Neural progenitor cell (in vitro differentiated cells): ENCODE results near the gene DNAJC15. TPM values are rescaled to one million over a fixed set of nuclear protein-coding genes. Genes with fewer than 3 reads are reported as not detected.

Source experiments
- DNase-seq: peaks from one replicate; pipeline ENCODE4 v3.0.0-alpha.2; 2016; ENCODE audit warnings: low spot score
- H2AFZ ChIP-seq: fragments of 200-600 bp; sonication (generic); replicated peaks from 2 replicates; pipeline ENCODE4 v1.6.1; 2016; ENCODE audit warnings: antibody characterized with exemption
- H3F3A ChIP-seq: fragments of 200-600 bp; sonication (generic); 2 replicates; pipeline ENCODE4 v1.6.1; 2016; ENCODE audit warnings: antibody characterized with exemption, low read depth
- H3K27ac ChIP-seq: fragments of 200-600 bp; sonication (generic); 2 replicates; pipeline ENCODE4 v1.5.1; 2016; ENCODE audit warnings: mild to moderate bottlenecking
- H3K27me3 ChIP-seq: fragments of 200-600 bp; sonication (generic); 2 replicates; pipeline ENCODE4 v1.6.1; 2016; ENCODE audit warnings: mild to moderate bottlenecking, moderate library complexity
- H3K36me3 ChIP-seq: fragments of 200-600 bp; sonication (generic); 2 replicates; pipeline ENCODE4 v1.5.1; 2016
- H3K4me1 ChIP-seq: fragments of 200-600 bp; sonication (generic); 2 replicates; pipeline ENCODE4 v1.6.1; 2016; ENCODE audit warnings: mixed run types
- H3K4me2 ChIP-seq: fragments of 200-600 bp; sonication (generic); 2 replicates; pipeline ENCODE4 v1.6.1; 2016
- H3K4me3 ChIP-seq: fragments of 200-600 bp; sonication (generic); 2 replicates; pipeline ENCODE4 v1.5.1; 2016
- H3K79me2 ChIP-seq: fragments of 200-600 bp; sonication (generic); 2 replicates; pipeline ENCODE4 v1.6.1; 2016; ENCODE audit warnings: low read depth
- H3K9ac ChIP-seq: fragments of 200-600 bp; sonication (generic); 2 replicates; pipeline ENCODE4 v1.6.1; 2016
- H3K9me3 ChIP-seq: fragments of 200-600 bp; sonication (generic); 2 replicates; pipeline ENCODE4 v1.5.1; 2016; ENCODE audit warnings: low read depth
- H4K20me1 ChIP-seq: fragments of 200-600 bp; sonication (generic); 2 replicates; pipeline ENCODE4 v1.6.1; 2016; ENCODE audit warnings: low read depth
- H3K27ac Mint-ChIP-seq: 3 replicates; pipeline ENCODE4 v1.8.0; 2021; ENCODE audit warnings: mixed read lengths
- H3K27me3 Mint-ChIP-seq: 2 replicates; pipeline ENCODE4 v1.8.0; 2022; ENCODE audit warnings: low read depth, mild to moderate bottlenecking, inconsistent platforms, moderate library complexity, mixed read lengths; ENCODE audit not compliant: insufficient read depth
- H3K36me3 Mint-ChIP-seq: 3 replicates; pipeline ENCODE4 v1.8.0; 2021; ENCODE audit warnings: mixed read lengths
- H3K4me1 Mint-ChIP-seq: 3 replicates; pipeline ENCODE4 v1.8.0; 2021; ENCODE audit warnings: mixed read lengths
- H3K4me3 Mint-ChIP-seq: 3 replicates; pipeline ENCODE4 v1.8.0; 2021; ENCODE audit warnings: mild to moderate bottlenecking, moderate library complexity, mixed read lengths
- H3K9me3 Mint-ChIP-seq: 3 replicates; pipeline ENCODE4 v1.8.0; 2020; ENCODE audit warnings: mixed read lengths
- EZH2 ChIP-seq: fragments of 200-600 bp; sonication (generic); IDR thresholded peaks from 2 replicates; pipeline ENCODE4 v1.6.1; 2017; ENCODE audit warnings: antibody characterized with exemption, mild to moderate bottlenecking, moderate library complexity
- EZH2phosphoT487 ChIP-seq: fragments of 200-600 bp; sonication (generic); IDR thresholded peaks from 2 replicates; pipeline ENCODE4 v1.6.1; 2017; ENCODE audit warnings: antibody characterized with exemption
- total RNA-seq: library from RNA; depleted of rRNA; stranded (reverse); fragments of >200 nt; gene quantifications from 2 replicates; pipeline ENCODE4 v1.2.3, GENCODE V29; 2015; ENCODE audit warnings: low replicate concordance
- TF ChIP-seq, protein P1 (sequence below): fragments of 200-600 bp; sonication (generic); IDR thresholded peaks from 2 replicates; pipeline ENCODE4 v1.5.1; 2017; ENCODE audit warnings: antibody characterized with exemption, mild to moderate bottlenecking

DNAJC15 gene
- total RNA-seq, 1 donor from 2014 or later, result 3.2 TPM

DNA sequence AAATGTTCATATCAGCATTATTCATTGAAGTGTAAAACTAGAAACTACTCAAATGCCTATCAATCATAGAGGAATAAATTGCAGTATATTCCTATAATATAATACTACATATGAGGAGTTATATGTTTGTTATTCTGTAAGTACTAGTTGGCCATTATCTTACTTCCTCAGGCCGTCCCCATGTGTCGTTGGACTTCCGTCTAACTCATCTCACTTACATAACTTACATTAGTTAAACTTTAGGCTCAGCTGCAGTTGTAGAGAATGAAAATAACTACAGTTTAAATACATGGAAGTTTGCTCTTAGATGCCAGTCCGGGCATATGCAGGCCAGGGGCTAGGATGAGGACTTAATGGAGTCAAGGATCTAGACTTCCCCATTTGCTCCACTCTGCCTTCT is 22.7 kb upstream of the DNAJC15 start:
- H3K79me2 ChIP-seq, result no peaks in the 10 kb centered on the region
- Mint-ChIP-seq H3K4me1 (peaks cover 5% of the 10 kb centered on the region), H3K4me3 (no peak overlapping the region), H3K27me3 (peaks cover 2% of the 10 kb centered on the region), H3K36me3 (no peaks in the 10 kb centered on the region), H3K27ac (no peak overlapping the region), H3K9me3 (peaks cover 7% of the 10 kb centered on the region)
- TF ChIP-seq EZH2 (no peak), EZH2phosphoT487 (no peak)
- TF ChIP-seq, protein P1, sequence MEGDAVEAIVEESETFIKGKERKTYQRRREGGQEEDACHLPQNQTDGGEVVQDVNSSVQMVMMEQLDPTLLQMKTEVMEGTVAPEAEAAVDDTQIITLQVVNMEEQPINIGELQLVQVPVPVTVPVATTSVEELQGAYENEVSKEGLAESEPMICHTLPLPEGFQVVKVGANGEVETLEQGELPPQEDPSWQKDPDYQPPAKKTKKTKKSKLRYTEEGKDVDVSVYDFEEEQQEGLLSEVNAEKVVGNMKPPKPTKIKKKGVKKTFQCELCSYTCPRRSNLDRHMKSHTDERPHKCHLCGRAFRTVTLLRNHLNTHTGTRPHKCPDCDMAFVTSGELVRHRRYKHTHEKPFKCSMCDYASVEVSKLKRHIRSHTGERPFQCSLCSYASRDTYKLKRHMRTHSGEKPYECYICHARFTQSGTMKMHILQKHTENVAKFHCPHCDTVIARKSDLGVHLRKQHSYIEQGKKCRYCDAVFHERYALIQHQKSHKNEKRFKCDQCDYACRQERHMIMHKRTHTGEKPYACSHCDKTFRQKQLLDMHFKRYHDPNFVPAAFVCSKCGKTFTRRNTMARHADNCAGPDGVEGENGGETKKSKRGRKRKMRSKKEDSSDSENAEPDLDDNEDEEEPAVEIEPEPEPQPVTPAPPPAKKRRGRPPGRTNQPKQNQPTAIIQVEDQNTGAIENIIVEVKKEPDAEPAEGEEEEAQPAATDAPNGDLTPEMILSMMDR, result no peak
- no peak for DNase-seq
- H2AFZ ChIP-seq, result no peak overlapping the region
- H4K20me1 ChIP-seq, result no peaks in the 10 kb centered on the region
- H3K4me3 ChIP-seq, result no peak overlapping the region
- no peak overlapping the region for H3K9ac ChIP-seq
- no peaks in the 10 kb centered on the region for H3K27me3 ChIP-seq
- H3K36me3 ChIP-seq, result no peaks in the 10 kb centered on the region
- H3F3A ChIP-seq, result no peaks in the 10 kb centered on the region
- no peak overlapping the region for H3K27ac ChIP-seq
- H3K9me3 ChIP-seq, result no peaks in the 10 kb centered on the region
- H3K4me1 ChIP-seq, result peaks cover 5% of the 10 kb centered on the region
- H3K4me2 ChIP-seq, result no peak overlapping the region

DNA sequence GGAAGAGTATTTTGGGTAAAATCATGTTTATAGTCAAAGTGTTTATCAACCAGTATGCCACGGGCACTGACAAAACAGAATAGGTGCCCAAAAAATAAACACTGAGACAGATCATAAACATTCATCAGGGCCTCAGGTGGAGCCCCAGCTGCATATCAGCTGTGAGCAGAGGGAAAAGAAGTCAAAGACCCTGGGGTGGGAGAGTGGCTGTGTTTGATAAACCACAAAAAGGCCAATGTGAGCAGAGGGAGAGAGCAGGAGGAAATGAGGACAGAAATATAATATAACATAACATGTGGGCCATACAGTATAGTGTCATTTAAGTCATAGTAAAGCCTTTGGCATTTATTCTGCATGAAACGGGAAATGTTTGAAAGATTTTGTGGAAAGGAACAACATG is 21.4 kb upstream of the DNAJC15 start:
- Histone ChIP-seq H3K79me2 (no peaks in the 10 kb centered on the region), H4K20me1 (no peaks in the 10 kb centered on the region), H3K9me3 (no peaks in the 10 kb centered on the region), H2AFZ (no peak overlapping the region), H3F3A (no peaks in the 10 kb centered on the region), H3K27ac (no peak overlapping the region), H3K27me3 (no peaks in the 10 kb centered on the region), H3K9ac (no peak overlapping the region), H3K4me2 (no peak overlapping the region), H3K4me1 (peaks cover 11% of the 10 kb centered on the region), H3K4me3 (no peak overlapping the region), H3K36me3 (no peaks in the 10 kb centered on the region)
- peaks cover 7% of the 10 kb centered on the region for H3K9me3 Mint-ChIP-seq
- H3K27me3 Mint-ChIP-seq, result peaks cover 2% of the 10 kb centered on the region
- peaks cover 11% of the 10 kb centered on the region for H3K4me1 Mint-ChIP-seq
- H3K27ac Mint-ChIP-seq, result no peak overlapping the region
- no peak for TF ChIP-seq EZH2phosphoT487
- TF ChIP-seq, protein P1, result no peak
- no peak for TF ChIP-seq EZH2
- H3K36me3 Mint-ChIP-seq, result no peaks in the 10 kb centered on the region
- DNase-seq, result no peak
- H3K4me3 Mint-ChIP-seq, result no peak overlapping the region

DNA sequence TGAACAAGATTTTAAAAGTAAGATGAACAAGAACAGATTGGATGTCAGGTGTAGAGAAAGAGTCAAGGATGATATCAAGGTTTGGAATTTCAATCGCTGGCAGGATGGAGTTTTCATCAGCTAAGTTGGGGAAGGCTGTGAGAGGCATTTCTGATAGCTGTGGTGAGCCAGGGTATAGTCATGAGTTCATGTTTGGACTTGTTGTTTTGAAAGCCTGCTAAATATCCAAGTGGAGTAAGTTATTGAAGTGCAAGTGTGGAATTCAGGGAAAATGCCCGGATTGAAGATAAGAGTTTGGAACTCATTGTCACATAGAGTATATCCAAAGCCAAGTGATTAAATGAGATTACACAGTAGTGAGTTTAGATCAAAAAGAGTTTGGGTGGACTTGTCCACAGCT is 20.4 kb upstream of the DNAJC15 start:
- H3K36me3 ChIP-seq, result no peaks in the 10 kb centered on the region
- no peak overlapping the region for H3K4me3 ChIP-seq
- Mint-ChIP-seq H3K4me1 (peaks cover 15% of the 10 kb centered on the region), H3K27ac (no peak overlapping the region), H3K36me3 (no peaks in the 10 kb centered on the region), H3K9me3 (peaks cover 7% of the 10 kb centered on the region), H3K4me3 (no peak overlapping the region), H3K27me3 (peaks cover 2% of the 10 kb centered on the region)
- no peak overlapping the region for H2AFZ ChIP-seq
- H3K27ac ChIP-seq, result no peak overlapping the region
- no peaks in the 10 kb centered on the region for H4K20me1 ChIP-seq
- no peaks in the 10 kb centered on the region for H3F3A ChIP-seq
- TF ChIP-seq EZH2phosphoT487 (no peak), EZH2 (no peak)
- TF ChIP-seq, protein P1, result no peak
- no peaks in the 10 kb centered on the region for H3K27me3 ChIP-seq
- H3K9me3 ChIP-seq, result no peaks in the 10 kb centered on the region
- no peak overlapping the region for H3K9ac ChIP-seq
- no peak overlapping the region for H3K4me2 ChIP-seq
- DNase-seq, result no peak
- peaks cover 14% of the 10 kb centered on the region for H3K4me1 ChIP-seq
- H3K79me2 ChIP-seq, result no peaks in the 10 kb centered on the region
